ENCODE results near the gene TAGLN. TPM values are rescaled to one million over a fixed set of nuclear protein-coding genes. Genes with fewer than 3 reads are reported as not detected.

Gene TAGLN
- total and polyA plus RNA-seq, 9 of the 15 experiments (the other 6 are each of a cell fraction or from before 2014, with no cell fraction given) = 0.21 to 4.9 (median 1.1) TPM

DNA sequence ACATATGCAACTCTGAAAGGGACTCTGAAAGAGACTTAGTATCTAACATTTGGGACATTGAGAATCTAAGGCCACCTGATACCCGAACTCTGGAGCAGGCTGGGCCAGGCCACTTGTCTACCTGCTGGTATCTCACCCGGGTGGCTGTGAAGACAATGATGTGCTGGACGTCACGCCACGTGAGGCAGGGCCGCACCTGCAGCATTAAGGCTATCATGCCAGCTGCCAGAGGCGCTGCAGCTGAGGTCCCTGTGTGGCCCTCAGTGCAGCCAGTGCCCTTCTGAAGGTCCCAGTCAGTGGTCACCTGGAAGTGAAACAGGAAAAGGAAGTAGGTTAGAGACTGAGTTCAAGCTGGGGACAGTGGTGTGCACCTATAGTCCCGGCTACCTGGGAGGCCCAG is 20.3 kb downstream of the TAGLN start:
- H3K27ac ChIP-seq (ENCODE audit: extremely low read depth, low read depth, low read length) = no peak overlapping the region
- H3K4me1 ChIP-seq (replicated peaks in 1 of 2; ENCODE audit: control insufficient read depth in 2 of 2, insufficient read depth in 2 of 2, low read length in 2 of 2) = peaks cover 42 to 45% of the 10 kb centered on the region in 2 experiments; a peak in 4 of 5 replicates
- no TSS peak for BruUV-seq (replicated peaks)
- DNase-seq (ENCODE audit: extremely low read depth in 1 of 4, low spot score in 3 of 4) (no peak), ATAC-seq (no peak), FAIRE-seq (no peak)
- WGBS (ENCODE audit: insufficient coverage, low coverage, missing lambda C conversion rate) = 85% methylated on average over 8 of the region's 8 CpGs
- H3K9ac ChIP-seq (ENCODE audit: insufficient read depth in 1 of 2, low read depth in 2 of 2, low read length in 2 of 2) = peak overlapping the region in 1 of 2 experiments; percentile 30; a peak in 1 of 4 replicates
- no peak overlapping the region; the same call in 1 of the 2 replicates for H3K4me2 ChIP-seq (ENCODE audit: insufficient read depth, low read length)
- peaks cover 69% of the 10 kb centered on the region for H3K36me3 ChIP-seq (ENCODE audit: control insufficient read depth, insufficient read depth, low read length)
- TF ChIP-seq, protein P1, sequence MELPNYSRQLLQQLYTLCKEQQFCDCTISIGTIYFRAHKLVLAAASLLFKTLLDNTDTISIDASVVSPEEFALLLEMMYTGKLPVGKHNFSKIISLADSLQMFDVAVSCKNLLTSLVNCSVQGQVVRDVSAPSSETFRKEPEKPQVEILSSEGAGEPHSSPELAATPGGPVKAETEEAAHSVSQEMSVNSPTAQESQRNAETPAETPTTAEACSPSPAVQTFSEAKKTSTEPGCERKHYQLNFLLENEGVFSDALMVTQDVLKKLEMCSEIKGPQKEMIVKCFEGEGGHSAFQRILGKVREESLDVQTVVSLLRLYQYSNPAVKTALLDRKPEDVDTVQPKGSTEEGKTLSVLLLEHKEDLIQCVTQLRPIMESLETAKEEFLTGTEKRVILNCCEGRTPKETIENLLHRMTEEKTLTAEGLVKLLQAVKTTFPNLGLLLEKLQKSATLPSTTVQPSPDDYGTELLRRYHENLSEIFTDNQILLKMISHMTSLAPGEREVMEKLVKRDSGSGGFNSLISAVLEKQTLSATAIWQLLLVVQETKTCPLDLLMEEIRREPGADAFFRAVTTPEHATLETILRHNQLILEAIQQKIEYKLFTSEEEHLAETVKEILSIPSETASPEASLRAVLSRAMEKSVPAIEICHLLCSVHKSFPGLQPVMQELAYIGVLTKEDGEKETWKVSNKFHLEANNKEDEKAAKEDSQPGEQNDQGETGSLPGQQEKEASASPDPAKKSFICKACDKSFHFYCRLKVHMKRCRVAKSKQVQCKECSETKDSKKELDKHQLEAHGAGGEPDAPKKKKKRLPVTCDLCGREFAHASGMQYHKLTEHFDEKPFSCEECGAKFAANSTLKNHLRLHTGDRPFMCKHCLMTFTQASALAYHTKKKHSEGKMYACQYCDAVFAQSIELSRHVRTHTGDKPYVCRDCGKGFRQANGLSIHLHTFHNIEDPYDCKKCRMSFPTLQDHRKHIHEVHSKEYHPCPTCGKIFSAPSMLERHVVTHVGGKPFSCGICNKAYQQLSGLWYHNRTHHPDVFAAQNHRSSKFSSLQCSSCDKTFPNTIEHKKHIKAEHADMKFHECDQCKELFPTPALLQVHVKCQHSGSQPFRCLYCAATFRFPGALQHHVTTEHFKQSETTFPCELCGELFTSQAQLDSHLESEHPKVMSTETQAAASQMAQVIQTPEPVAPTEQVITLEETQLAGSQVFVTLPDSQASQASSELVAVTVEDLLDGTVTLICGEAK (IDR thresholded peaks at IDR 0.05) = 0 out of 2 replicates have a peak, but pooled peaks have one; percentile 13
- TF ChIP-seq, protein P1 (CRISPR knock-in tag; IDR thresholded peaks at IDR 0.05) = no peak
- TF ChIP-seq TRIM24 (IDR thresholded peaks at IDR 0.05) = no peak
- no peak for TF ChIP-seq NR2C2 (CRISPR knock-in tag; IDR thresholded peaks at IDR 0.05)
- peak; percentile 27; the same call in 1 of the 2 replicates for TF ChIP-seq NR2C2 (tag; IDR thresholded peaks at IDR 0.05)
- TF ChIP-seq NR2C1 (IDR thresholded peaks at IDR 0.05) = peak; percentile 55; the same call in 1 of the 2 replicates
- TF ChIP-seq NR2C1 (tag; IDR thresholded peaks at IDR 0.05) = no peak
- TF ChIP-seq PHF20 (IDR thresholded peaks at IDR 0.05; ENCODE audit: partially characterized antibody) = no peak
- intact Hi-C loops (cut with micrococcal nuclease) = no loop called here
- H3K9me3 ChIP-seq (replicated peaks; ENCODE audit: control insufficient read depth, insufficient read depth, low read depth, low read length) = no peaks in the 10 kb centered on the region
- ChIA-PET POLR2A (interaction anchor here (0.6 to 3.3 kb wide), 2 partner anchors 11 to 389 kb away, joined by 3 to 20 read pairs; partner anchors contain the start of gene PCSK7), CTCF (ENCODE audit: low intra/inter-chr PET ratio) (no interaction called here)
- peaks cover 7% of the 10 kb centered on the region for H4K20me1 ChIP-seq (replicated peaks; ENCODE audit: control insufficient read depth, insufficient read depth, low read length)
- no peaks in the 10 kb centered on the region for H3K27me3 ChIP-seq (ENCODE audit: control insufficient read depth in 2 of 2, insufficient read depth in 2 of 2, low read length in 2 of 2)
- no peak overlapping the region for H3K4me3 ChIP-seq
- no peaks in the 10 kb centered on the region for H3K79me2 ChIP-seq (ENCODE audit: control insufficient read depth, insufficient read depth, low read length)
- peaks cover 6% of the 10 kb centered on the region for H3K9me1 ChIP-seq (ENCODE audit: control insufficient read depth, insufficient read depth, low read length)
- no peak overlapping the region for H2AFZ ChIP-seq (ENCODE audit: low read depth, low read length)
- in situ Hi-C loops (cut with MboI) = no loop called here

All from K562 (cell line).